ENCODE measurements around the gene HIRA.
"Not testable (repeated sequence)": the region's sequence is repeated elsewhere in the genome, so short reads cannot be mapped to it uniquely, and the experiment has no call there.

HIRA gene

GRCh38 chr22:19461506-19461905 is 30.0 kb upstream of the HIRA start:
- no peak for DNase-seq

DNA sequence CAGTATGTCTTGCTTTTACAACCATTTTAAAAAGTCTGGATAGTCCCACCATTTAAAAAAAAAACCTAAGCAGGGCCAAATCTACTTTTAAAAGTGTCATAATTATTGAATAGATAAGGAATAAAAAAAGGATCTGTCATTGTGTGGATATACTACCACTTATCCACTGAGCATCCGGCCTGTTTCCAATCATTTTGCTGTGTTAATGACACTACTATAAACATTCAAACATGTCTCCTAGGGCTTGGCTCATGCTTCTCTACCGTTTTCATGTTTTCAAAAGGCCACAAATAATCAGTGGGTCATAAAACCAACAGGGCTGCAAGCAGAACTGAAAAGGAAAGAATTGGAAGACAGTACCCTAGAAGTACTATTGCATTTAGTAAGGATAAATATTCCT is 28.5 kb upstream of the HIRA start:
- DNase-seq, result no peak

GRCh38 chr22:19457828-19458428 is 26.4 kb upstream of the HIRA start:
- DNase-seq, result no peak

DNA sequence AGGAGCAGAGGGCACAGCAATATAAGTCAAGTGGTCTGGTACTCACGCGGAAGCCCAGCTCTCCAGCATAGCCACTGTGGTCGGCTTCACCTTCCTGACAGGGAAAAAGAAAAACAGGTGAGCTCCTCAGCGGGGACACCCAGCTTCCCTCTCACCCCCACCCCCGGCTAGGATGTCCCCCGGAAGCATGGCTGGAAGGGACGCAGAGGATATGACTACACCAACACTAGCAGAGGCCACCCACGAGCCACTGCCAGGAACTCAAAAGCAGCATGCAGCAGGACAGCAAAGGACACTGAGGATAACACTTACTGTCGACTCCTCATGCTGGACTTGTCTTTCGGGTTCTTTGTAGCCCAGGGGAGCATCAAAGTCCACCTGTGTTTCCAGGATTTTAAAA is 25.0 kb upstream of the HIRA start:
- DNase-seq, result no peak

GRCh38 chr22:19455585-19456370 is 24.2 kb upstream of the HIRA start:
- DNase-seq, result no peak

DNA sequence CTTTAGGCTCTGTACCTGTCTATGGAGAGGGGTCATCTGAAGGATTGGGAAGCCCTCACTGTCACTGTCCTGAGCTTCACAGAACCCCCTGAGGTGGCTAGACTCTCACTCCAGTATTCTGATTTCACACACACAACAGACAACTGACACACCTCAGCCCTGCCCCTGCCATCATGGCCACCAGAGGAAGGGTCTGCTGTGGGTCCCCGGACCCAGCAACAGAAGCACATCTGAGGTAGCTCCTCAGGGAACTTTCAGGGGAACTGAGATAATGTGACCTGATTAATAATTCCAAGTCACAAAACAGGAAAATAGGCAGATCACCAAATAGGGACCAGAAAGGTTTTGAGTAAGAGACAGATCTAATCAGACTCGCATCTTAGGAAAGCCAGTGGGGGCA is 23.5 kb upstream of the HIRA start:
- DNase-seq, result no peak

DNA sequence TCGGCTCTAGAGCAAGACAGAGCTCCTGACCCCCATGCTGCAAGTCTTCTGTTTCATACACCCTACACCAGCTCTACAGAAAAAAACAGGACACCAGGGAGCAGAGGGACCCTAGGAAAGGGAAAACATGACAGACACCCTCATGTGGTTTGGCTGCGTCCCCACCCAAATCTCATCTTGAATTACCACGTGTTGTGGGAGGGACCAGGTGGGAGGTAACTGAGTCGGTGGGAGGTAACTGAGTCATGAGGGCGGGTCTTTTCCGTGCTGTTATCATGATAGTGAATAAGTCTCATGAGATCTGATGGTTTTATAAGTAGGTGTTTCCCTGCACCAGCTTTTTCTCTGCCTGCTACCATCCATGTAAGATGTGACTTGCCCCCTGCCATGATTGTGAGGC is 22.6 kb upstream of the HIRA start:
- DNase-seq, result no peak

- DNase-seq, result no peak
Observed at GRCh38 chr22:19453718-19454117, 22.2 kb upstream of the HIRA start.

DNA sequence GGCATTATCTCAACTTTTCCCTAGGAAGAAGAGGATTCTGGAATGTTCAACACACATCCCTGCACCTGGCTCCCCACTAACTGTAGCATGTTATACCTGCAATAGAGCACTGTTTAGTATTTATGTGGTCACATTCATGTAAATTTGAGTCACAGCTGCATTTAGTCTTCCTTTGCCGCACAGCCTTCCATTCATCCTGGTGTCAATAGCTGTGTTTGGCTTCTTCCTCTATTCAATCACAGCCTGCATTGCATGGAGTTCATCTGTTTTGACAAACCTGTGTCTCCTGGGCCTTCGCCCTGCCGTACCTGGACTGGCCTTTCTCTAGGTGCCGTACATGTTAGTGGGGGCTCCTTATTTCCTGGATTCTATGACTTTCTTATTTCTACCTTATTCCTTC is 20.0 kb upstream of the HIRA start:
- no peak for DNase-seq

- no peak for DNase-seq
Observed at GRCh38 chr22:19450363-19451175, 19.0 kb upstream of the HIRA start.

DNA sequence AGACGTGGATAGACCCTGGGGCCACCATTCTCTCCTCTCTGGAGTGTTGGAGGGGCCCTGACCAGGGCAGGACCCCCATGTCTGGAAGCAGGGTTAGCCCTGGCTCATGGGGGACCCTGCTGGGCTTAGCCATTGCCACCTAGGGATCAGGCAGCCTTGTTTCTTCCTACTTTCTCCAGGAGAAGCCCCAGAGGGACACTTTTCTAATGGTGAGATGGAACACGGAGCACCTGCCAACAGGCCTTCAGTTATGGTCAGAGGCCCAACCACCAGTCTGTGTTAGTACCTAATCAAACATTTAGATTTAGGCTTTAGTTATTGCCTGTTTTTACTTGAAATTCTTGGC is 17.9 kb upstream of the HIRA start:
- no peak for DNase-seq

DNA sequence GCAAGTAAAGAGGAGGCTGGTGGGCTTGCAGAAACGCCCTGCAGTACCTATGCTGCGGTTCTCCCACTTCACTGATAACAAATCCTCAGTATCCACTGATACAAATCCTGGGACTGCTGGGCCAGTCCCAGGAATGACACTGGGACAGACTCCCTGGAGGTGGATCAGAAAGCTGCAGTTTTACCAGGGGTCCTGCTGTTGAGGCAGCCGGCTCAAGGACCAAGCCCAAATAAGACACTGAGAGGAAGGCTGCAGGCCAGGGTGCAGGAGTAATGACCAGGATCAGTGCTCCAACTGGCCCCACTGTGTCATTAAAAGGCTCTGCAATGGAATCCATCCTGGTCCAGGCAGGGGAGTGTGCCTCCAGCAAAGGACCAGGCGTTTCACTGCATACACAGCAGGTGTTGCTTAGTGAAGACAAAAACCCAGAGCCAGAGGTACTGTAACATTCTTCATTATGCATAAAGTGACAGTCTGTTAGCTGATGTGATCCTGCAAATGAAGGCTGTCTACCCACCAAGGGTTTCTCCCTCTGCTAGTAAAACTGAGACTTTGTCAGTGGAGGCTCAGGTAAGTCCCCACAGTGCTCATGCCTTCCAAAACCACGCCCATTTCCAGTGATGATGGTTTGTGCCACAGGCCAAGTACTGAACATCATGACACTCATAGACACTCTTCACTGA is 17.3 kb upstream of the HIRA start:
- no peak for DNase-seq

GRCh38 chr22:19448076-19448607 is 16.6 kb upstream of the HIRA start:
- DNase-seq, result peak; percentile 51

GRCh38 chr22:19447330-19448075 is 16.0 kb upstream of the HIRA start, which contains the start of gene C22orf39:
Gene C22orf39, minus strand, starts transcription at chr22:19447711. Its CDS starts 23 bp downstream, at chr22:19447688.
- peak; percentile 96 for DNase-seq

DNA sequence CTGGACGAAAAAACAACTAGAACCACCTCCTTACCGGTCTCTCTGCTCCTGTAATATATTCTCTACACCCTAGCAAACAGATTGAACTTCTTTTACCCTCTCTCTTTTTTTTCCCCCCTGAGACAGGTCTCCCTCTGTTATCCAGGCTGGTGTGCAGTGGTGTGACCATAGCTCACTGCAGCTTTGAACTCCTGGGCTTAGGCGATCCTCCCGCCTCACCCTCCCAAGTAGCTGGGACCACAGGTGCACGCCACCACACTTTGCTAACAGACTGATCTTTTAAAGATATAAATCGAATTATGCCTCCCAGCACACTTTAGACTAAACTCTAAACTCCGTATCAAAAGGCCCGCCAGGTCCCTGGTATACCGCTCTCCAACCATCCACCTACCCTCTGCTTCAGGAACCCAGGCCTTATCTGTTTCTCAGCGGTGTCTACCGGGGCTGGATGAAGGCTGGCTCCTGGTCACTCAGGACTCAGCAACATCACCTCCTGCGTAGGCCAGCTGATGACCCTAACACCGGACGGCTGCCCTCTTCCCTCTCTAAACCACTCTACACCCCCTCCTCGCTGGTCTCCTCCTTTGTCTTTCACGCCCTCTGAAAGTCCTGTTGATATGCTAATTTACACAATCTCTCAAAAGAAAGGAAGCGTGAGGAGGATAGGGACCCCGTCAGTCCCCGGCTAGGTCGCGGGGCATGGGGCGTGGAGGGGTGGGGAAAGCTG is 15.2 kb upstream of the HIRA start:
- DNase-seq, result no peak

DNA sequence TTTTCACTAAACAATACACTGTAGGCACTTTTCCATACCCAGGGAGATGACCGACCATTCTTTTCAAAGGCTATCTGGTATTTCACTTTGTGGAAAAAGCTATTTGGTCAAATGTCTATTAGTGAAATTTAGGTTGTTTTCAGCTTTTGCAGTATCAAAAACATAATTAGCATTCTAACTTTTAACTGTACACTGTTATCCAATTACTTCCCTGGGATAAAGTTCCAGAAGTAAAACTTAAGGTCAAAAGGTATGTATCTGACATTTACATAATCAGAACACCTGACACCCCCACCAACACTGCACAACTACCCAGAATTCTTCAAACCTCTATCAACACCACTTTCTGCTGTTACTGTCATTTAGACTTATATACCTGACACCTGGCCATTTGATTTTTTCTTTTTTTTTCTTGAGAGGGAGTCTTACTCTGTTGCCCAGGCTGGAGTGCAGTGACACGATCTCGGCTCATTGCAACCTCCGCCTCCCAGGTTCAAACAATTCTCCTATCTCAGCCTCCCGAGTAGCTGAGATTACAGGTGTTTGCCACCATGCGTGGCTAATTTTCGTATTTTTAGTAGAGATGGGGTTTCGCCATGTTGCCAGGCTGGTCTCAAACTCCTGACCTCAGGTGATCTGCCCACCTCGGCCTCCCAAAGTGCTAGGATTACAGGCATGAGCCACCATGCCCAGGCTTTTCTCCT is 13.9 kb upstream of the HIRA start:
- not testable (repeated sequence) for DNase-seq

DNA sequence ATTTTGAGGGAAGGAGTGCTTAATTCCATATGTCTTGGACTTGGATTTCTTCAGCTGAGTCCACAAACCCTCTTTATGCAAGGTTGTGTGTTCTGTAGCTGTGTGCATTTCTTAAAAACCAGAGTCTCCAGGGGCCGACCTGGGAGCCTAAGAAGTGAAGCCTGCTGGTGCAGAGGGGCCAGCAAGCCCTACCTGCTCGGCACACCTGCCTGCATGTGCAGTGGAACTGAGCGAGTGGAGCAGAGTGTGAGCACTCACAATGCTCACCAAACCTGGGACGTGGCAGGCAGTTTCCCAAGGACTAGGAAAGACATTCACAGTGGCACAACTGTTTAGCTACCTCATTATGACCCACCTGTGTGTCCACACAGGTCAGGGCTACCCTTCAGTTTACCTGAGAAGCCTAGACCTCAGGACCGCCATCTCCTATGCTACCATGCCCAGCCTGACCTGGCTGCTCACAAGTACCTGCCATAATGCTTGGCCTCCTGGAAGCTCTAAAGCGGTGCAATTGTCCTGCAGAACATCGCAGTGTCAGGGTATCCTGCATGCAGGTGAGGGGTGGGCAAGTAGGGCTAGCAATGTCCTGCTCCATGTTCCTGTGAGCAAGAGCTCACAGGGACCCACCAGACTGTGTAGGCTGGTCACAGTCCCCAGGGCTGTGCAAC is 12.1 kb upstream of the HIRA start:
- DNase-seq, result no peak

DNA sequence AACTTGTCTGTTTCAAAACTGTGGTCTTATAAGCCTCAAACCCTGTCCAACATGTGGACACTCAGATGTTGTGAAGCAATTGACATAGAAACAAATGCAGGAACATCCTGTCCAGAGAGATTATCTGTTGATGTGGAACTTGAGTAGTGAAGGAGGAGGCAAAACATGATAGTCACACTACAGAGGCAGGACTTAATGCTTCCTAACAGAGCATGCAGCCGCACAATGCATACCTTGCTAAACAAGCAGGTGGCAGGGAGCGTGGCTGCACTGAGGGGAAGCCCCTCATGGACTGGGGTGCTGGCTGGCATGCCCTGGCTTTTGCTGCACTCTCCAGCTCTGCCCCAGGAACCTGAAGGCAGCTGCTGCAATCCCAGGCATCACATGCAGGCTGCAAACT is 10.6 kb upstream of the HIRA start:
- DNase-seq, result no peak

DNA sequence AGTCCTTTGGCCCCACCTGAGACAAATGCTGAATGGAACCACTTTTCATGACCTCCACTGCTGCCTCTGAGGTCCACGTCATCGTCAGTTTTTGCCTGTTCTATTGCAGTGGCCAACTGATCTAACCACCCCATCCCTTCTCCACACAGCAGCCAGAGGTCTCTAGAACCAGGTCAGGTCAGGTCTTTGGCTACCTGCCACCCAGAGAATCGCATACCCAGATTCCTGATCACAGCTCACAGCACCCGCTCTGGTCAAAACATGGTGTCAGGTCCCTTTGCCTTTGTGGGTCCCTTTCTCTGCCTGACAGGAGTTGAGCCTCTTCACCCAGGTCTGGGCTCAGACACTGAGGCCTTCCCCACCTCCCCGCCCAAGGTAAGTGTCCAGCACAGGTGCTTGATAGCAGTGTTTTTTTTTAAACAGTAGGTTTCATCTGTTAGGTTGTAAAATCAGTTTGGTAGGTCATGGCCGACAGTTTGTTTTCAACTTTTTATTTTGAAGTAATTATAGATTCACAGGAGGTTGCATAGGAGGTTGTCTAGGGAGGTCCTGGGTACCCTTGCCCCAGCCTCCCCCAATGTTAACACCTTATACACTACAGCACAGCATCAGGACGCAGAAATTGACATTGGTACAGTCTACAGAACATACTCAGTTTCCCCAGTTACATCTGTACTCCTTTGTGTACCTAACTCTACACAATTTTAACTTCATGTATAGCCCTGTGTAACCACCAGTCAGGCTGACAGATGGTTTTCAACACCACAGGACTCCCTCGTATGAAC is 9.1 kb upstream of the HIRA start:
- no peak for DNase-seq

DNA sequence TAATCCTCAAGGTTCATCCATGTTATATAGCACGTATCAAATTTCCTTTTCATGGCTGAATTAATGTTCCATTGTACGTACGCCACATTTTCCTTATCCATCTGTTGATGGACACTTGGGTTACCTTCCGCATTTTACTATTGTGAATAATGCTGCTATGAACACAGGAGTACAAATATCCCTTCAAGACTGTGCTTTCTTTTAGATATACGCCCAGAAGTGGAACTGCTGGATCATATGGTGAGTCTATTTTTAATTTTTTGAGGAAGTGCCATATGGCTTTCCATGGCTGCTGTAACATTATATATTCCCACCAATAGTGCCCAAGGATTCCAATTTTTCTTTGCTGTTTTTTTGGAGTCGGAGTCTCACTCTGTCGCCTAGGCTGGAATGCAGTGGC is 6.8 kb upstream of the HIRA start:
- DNase-seq, result no peak
